ENCODE data around the gene NAA50. TPM values are rescaled to one million over a fixed set of nuclear protein-coding genes. Genes with fewer than 3 reads are reported as not detected.

The NAA50 gene
- total RNA-seq, 4 donors from 2014 or later = 55.7 to 116 (median 82.7) TPM

GRCh38 chr3:113695431-113695785 lies 50.6 kb downstream of the NAA50 start:
- H3K36me3 ChIP-seq = no peaks in the 10 kb centered on the region
- peak overlapping the region; percentile 96 to 100 (median 98) for H3K4me3 ChIP-seq
- DNase-seq = no peak
- WGBS, 2 donors (ENCODE audit: low coverage in 1 of 2) = 13 to 14% methylated on average over 6 to 8 of the region's 8 CpGs
- in situ Hi-C loops (cut with MboI; ENCODE audit: low pct_ligation_motif_present in 1 of 4, low pct_unique_long_range_greater_than_20kb in 1 of 4, low sequenced_read_pairs in 3 of 4) (loop anchor here in 1 of 4 donors (10.0 kb wide), 1 partner anchor 49 kb away; the partner anchor contains the start of genes ATP6V1A and NAA50), intact Hi-C loops (cut with DNase I; ENCODE audit: low total_unique reads) (no loop called here)
- TF ChIP-seq EP300 (IDR thresholded peaks at IDR 0.05; ENCODE audit: low read depth) = no peak
- TF ChIP-seq CTCF (IDR thresholded peaks at IDR 0.05) = no peak
- TF ChIP-seq POLR2AphosphoS5 (IDR thresholded peaks at IDR 0.05) = no peak
- TF ChIP-seq POLR2A (IDR thresholded peaks at IDR 0.05) = no peak
- H3K27me3 ChIP-seq = no peaks in the 10 kb centered on the region
- peaks cover 16 to 43% (median 23%) of the 10 kb centered on the region in 4 donors for H3K4me1 ChIP-seq
- H3K27ac ChIP-seq = peak overlapping the region; percentile 99 to 100 (median 100)
- H3K9me3 ChIP-seq = no peaks in the 10 kb centered on the region

GRCh38 chr3:113690482-113690881 lies 55.6 kb downstream of the NAA50 start:
- TF ChIP-seq EP300 (IDR thresholded peaks at IDR 0.05; ENCODE audit: low read depth) (no peak), CTCF (IDR thresholded peaks at IDR 0.05) (no peak), POLR2AphosphoS5 (IDR thresholded peaks at IDR 0.05) (no peak), POLR2A (IDR thresholded peaks at IDR 0.05) (no peak)
- Histone ChIP-seq H3K27me3 (no peaks in the 10 kb centered on the region), H3K9me3 (no peaks in the 10 kb centered on the region), H3K4me3 (no peak overlapping the region), H3K27ac (no peak overlapping the region), H3K36me3 (no peaks in the 10 kb centered on the region), H3K4me1 (peaks cover 9 to 24% (median 11%) of the 10 kb centered on the region in 4 donors)
- no peak for DNase-seq
- WGBS, 2 donors (ENCODE audit: low coverage in 1 of 2) = 94 to 98% methylated on average over 3 of the region's 3 CpGs
- intact Hi-C loops (cut with DNase I; ENCODE audit: low total_unique reads) = no loop called here
- in situ Hi-C loops (cut with MboI; ENCODE audit: low pct_ligation_motif_present in 1 of 4, low pct_unique_long_range_greater_than_20kb in 1 of 4, low sequenced_read_pairs in 3 of 4) = loop anchor here in 1 of 4 donors (10.0 kb wide), 1 partner anchor 54 kb away; the partner anchor contains the start of genes ATP6V1A and NAA50

- 63 to 80% methylated on average over 1 to 2 of the region's 2 CpGs for WGBS, 2 donors (ENCODE audit: low coverage in 1 of 2)
- Histone ChIP-seq H3K27ac (no peak overlapping the region), H3K9me3 (no peaks in the 10 kb centered on the region), H3K27me3 (no peaks in the 10 kb centered on the region), H3K36me3 (no peaks in the 10 kb centered on the region), H3K4me1 (no peaks in the 10 kb centered on the region), H3K4me3 (no peak overlapping the region)
- DNase-seq = no peak
- intact Hi-C loops (cut with DNase I; ENCODE audit: low total_unique reads) (no loop called here), in situ Hi-C loops (cut with MboI; ENCODE audit: low pct_ligation_motif_present in 1 of 4, low pct_unique_long_range_greater_than_20kb in 1 of 4, low sequenced_read_pairs in 3 of 4) (no loop called here)
- no peak for TF ChIP-seq POLR2A (IDR thresholded peaks at IDR 0.05)
- TF ChIP-seq EP300 (IDR thresholded peaks at IDR 0.05; ENCODE audit: low read depth) = no peak
- no peak for TF ChIP-seq CTCF (IDR thresholded peaks at IDR 0.05)
- TF ChIP-seq POLR2AphosphoS5 (IDR thresholded peaks at IDR 0.05) = no peak
These were observed 59.9 kb downstream of the NAA50 start for GRCh38 chr3:113685956-113686721.

- no peaks in the 10 kb centered on the region for H3K27me3 ChIP-seq
- H3K9me3 ChIP-seq = no peaks in the 10 kb centered on the region
- intact Hi-C loops (cut with DNase I; ENCODE audit: low total_unique reads) (no loop called here), in situ Hi-C loops (cut with MboI; ENCODE audit: low pct_ligation_motif_present in 1 of 4, low pct_unique_long_range_greater_than_20kb in 1 of 4, low sequenced_read_pairs in 3 of 4) (no loop called here)
- 80 to 98% methylated on average over 1 to 5 of the region's 5 CpGs for WGBS, 2 donors (ENCODE audit: low coverage in 1 of 2)
- H3K36me3 ChIP-seq = no peaks in the 10 kb centered on the region
- no peaks in the 10 kb centered on the region for H3K4me1 ChIP-seq
- no peak overlapping the region for H3K4me3 ChIP-seq
- no peak overlapping the region for H3K27ac ChIP-seq
- TF ChIP-seq POLR2AphosphoS5 (IDR thresholded peaks at IDR 0.05) (no peak), EP300 (IDR thresholded peaks at IDR 0.05; ENCODE audit: low read depth) (no peak), CTCF (IDR thresholded peaks at IDR 0.05) (no peak), POLR2A (IDR thresholded peaks at IDR 0.05) (no peak)
- DNase-seq = no peak
These were observed 60.9 kb downstream of the NAA50 start for GRCh38 chr3:113685124-113685523.
